Measurements from ENCODE around the gene DAAM2. TPM values are rescaled to one million over a fixed set of nuclear protein-coding genes. Genes with fewer than 3 reads are reported as not detected.

The DAAM2 gene
- total RNA-seq, 6 experiments from 2014 or later, result 2.2 to 9.0 (median 8.0) TPM

GRCh38 chr6:39924283-39924682 lies 132.1 kb downstream of the DAAM2 start:
- no peaks in the 10 kb centered on the region for H3K9me3 Mint-ChIP-seq
- H3K27ac Mint-ChIP-seq, result no peak overlapping the region
- no peak for TF ChIP-seq CTCF (IDR thresholded peaks at IDR 0.05)
- H3K4me3 Mint-ChIP-seq, result no peak overlapping the region
- H3K4me1 Mint-ChIP-seq (ENCODE audit: low read depth), result peaks cover 24% of the 10 kb centered on the region
- DNase-seq, result no peak
- no peaks in the 10 kb centered on the region; the same call in none of the 2 replicates for H3K36me3 Mint-ChIP-seq (ENCODE audit: low read depth)
- peaks cover 4% of the 10 kb centered on the region; the same call in 1 of the 2 replicates for H3K27me3 Mint-ChIP-seq (ENCODE audit: insufficient read depth)

- H3K4me1 Mint-ChIP-seq (ENCODE audit: low read depth), result peaks cover 35% of the 10 kb centered on the region
- H3K27ac Mint-ChIP-seq, result no peak overlapping the region
- H3K4me3 Mint-ChIP-seq, result no peak overlapping the region
- no peak for DNase-seq
- TF ChIP-seq CTCF (IDR thresholded peaks at IDR 0.05), result no peak
- H3K36me3 Mint-ChIP-seq (ENCODE audit: low read depth), result no peaks in the 10 kb centered on the region; the same call in none of the 2 replicates
- peaks cover 4% of the 10 kb centered on the region; the same call in 1 of the 2 replicates for H3K27me3 Mint-ChIP-seq (ENCODE audit: insufficient read depth)
- no peaks in the 10 kb centered on the region for H3K9me3 Mint-ChIP-seq
Measured at GRCh38 chr6:39925191-39925930, 133.2 kb downstream of the DAAM2 start.

- no peak for TF ChIP-seq CTCF (IDR thresholded peaks at IDR 0.05)
Measured at GRCh38 chr6:39925931-39926290, 133.7 kb downstream of the DAAM2 start.

GRCh38 chr6:39926668-39927067 lies 134.5 kb downstream of the DAAM2 start:
- DNase-seq, result no peak
- H3K4me1 Mint-ChIP-seq (ENCODE audit: low read depth), result peaks cover 40% of the 10 kb centered on the region
- H3K27ac Mint-ChIP-seq, result no peak overlapping the region; the same call in 1 of the 2 replicates
- H3K27me3 Mint-ChIP-seq (ENCODE audit: insufficient read depth), result peaks cover 4% of the 10 kb centered on the region; the same call in 1 of the 2 replicates
- H3K9me3 Mint-ChIP-seq, result no peaks in the 10 kb centered on the region
- H3K36me3 Mint-ChIP-seq (ENCODE audit: low read depth), result no peaks in the 10 kb centered on the region; the same call in none of the 2 replicates
- no peak for TF ChIP-seq CTCF (IDR thresholded peaks at IDR 0.05)
- no peak overlapping the region for H3K4me3 Mint-ChIP-seq

More at GRCh38 chr6:39925931-39926290, 133.7 kb downstream of the DAAM2 start:
- Mint-ChIP-seq H3K36me3 (ENCODE audit: low read depth) (no peaks in the 10 kb centered on the region; the same call in none of the 2 replicates), H3K4me3 (no peak overlapping the region), H3K27ac (no peak overlapping the region), H3K27me3 (ENCODE audit: insufficient read depth) (peaks cover 4% of the 10 kb centered on the region; the same call in 1 of the 2 replicates), H3K4me1 (ENCODE audit: low read depth) (peaks cover 40% of the 10 kb centered on the region), H3K9me3 (no peaks in the 10 kb centered on the region)
- no peak for DNase-seq

- no peak for TF ChIP-seq CTCF (IDR thresholded peaks at IDR 0.05)
- Mint-ChIP-seq H3K27ac (no peak overlapping the region; the same call in 1 of the 2 replicates), H3K9me3 (no peaks in the 10 kb centered on the region), H3K4me1 (ENCODE audit: low read depth) (peaks cover 40% of the 10 kb centered on the region), H3K4me3 (no peak overlapping the region), H3K27me3 (ENCODE audit: insufficient read depth) (peaks cover 4% of the 10 kb centered on the region; the same call in 1 of the 2 replicates), H3K36me3 (ENCODE audit: low read depth) (no peaks in the 10 kb centered on the region; the same call in none of the 2 replicates)
- peak; percentile 5 for DNase-seq
Measured at GRCh38 chr6:39927159-39927558, 135.0 kb downstream of the DAAM2 start.
